Sigmoid colon (tissue), 7 donors: ENCODE measurements around the gene FAM227B. TPM values are rescaled to one million over a fixed set of nuclear protein-coding genes. Genes with fewer than 3 reads are reported as not detected.

Experiments used
- DNase-seq: peaks from one replicate; pipeline ENCODE4 v3.0.0-alpha.2; 2019
- H3K27ac ChIP-seq, 4 donors: fragments of 200-600 bp; sonication (generic); one replicate each; pipeline ENCODE4 v1.5.1; 2016 to 2019; ENCODE audit warnings: mild to moderate bottlenecking in 1 of 4
- H3K27me3 ChIP-seq, 3 donors: fragments of 200-600 bp; sonication (generic); one replicate each; pipeline ENCODE4 v1.5.1; 2019; ENCODE audit warnings: mild to moderate bottlenecking in 1 of 3
- H3K36me3 ChIP-seq, 4 donors: fragments of 200-600 bp; sonication (generic); one replicate each; pipeline ENCODE4 v1.5.1; 2016 to 2019
- H3K4me1 ChIP-seq, 4 donors: fragments of 200-600 bp; sonication (generic); one replicate each; pipeline ENCODE4 v1.5.1; 2017 to 2019
- H3K4me3 ChIP-seq, 4 donors: fragments of 200-600 bp; sonication (generic); one replicate each; pipeline ENCODE4 v1.5.1; 2017 to 2019; ENCODE audit warnings: mild to moderate bottlenecking in 2 of 4, moderate library complexity in 1 of 4
- H3K9me3 ChIP-seq, 4 donors: fragments of 200-600 bp in 3 of 4; sonication (generic) in 3 of 4; one replicate each; pipeline versions ENCODE4 v1.5.1 to v1.6.1; 2013 to 2019
- EP300 ChIP-seq, 4 donors: sonication (generic); formaldehyde crosslinking; IDR thresholded peaks; one replicate each; pipeline ENCODE4 v1.6.1; 2017; ENCODE audit warnings: antibody characterized with exemption in 4 of 4
- POLR2A ChIP-seq, 2 donors: fragments of 450-650 bp; IDR thresholded peaks; one replicate each; pipeline ENCODE4 v1.6.1; 2016; ENCODE audit warnings: antibody characterized with exemption in 2 of 2, mild to moderate bottlenecking in 2 of 2, moderate library complexity in 2 of 2
- POLR2AphosphoS5 ChIP-seq, 4 donors: sonication (generic); formaldehyde crosslinking; IDR thresholded peaks; one replicate each; pipeline ENCODE4 v1.6.1; 2017; ENCODE audit warnings: antibody characterized with exemption in 4 of 4
- WGBS, 2 donors: extraction: QIAGEN DNeasy Blood & Tissue Kit; methylation state at CpG; one replicate each; pipeline ENCODE4 v1.1.7; 2013; 5-methylcytosine and 5-hydroxymethylcytosine counted together
- intact Hi-C: fragments of 100-400 bp; cut with DNase I; formaldehyde crosslinking; loops from one replicate; pipeline ENCODE4 v1.15.1; 2023
- polyA plus RNA-seq, 3 donors: library from polyadenylated mRNA; stranded (reverse); fragments of 200-250 nt; gene quantifications; one replicate each; pipeline ENCODE4 v1.2.3, GENCODE V29; 2013
- total RNA-seq, 4 donors: library from RNA; depleted of rRNA; stranded (reverse); fragments of >200 nt; gene quantifications; one replicate each; pipeline ENCODE4 v1.1.0, GENCODE V29; 2016
- TF ChIP-seq, protein P1 (sequence below), 4 experiments: fragments of 450-650 bp in 3 of 4; fragments of 200-600 bp in 1 of 4; IDR thresholded peaks; one replicate each; pipeline ENCODE4 v1.5.1; 2016 to 2019; ENCODE audit warnings: antibody characterized with exemption in 4 of 4, mild to moderate bottlenecking in 3 of 4, moderate library complexity in 2 of 4
- donor health status: healthy with polysubstance abuse.
- donor health status: Bipolar disorder and iron deficiency.
- donor health status: healthy.

Gene FAM227B
- total and polyA plus RNA-seq, 7 donors, result 1.8 to 21.1 (median 11.1) TPM

DNA sequence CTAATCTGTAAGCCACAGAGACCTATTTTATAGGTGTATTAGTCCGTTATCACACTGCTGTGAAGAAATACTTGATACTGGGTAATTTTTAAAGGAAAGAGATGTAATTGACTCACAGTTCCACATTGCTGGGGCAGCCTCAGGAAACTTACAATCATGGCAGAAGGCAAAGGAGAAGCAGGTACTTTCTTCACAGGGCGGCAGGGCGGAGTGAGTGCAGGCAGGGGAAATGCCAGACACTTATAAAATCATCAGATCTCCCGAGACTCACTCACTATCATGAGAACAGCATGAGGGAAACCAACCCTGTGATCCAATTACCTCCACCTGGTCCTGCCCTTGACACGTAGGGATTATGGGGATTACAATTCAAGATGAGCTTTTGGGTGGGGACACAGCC lies 341.9 kb downstream of the FAM227B start:
- Histone ChIP-seq H3K27me3 (no peaks in the 10 kb centered on the region), H3K27ac (no peak overlapping the region), H3K4me1 (peaks cover 0 to 3% (median 0%) of the 10 kb centered on the region in 4 donors), H3K9me3 (no peaks in the 10 kb centered on the region), H3K36me3 (peaks cover 0 to 10% (median 0%) of the 10 kb centered on the region in 4 donors), H3K4me3 (no peak overlapping the region)
- TF ChIP-seq POLR2A (IDR thresholded peaks at IDR 0.05) (no peak), EP300 (IDR thresholded peaks at IDR 0.05) (no peak), POLR2AphosphoS5 (IDR thresholded peaks at IDR 0.05) (no peak)
- TF ChIP-seq, protein P1, sequence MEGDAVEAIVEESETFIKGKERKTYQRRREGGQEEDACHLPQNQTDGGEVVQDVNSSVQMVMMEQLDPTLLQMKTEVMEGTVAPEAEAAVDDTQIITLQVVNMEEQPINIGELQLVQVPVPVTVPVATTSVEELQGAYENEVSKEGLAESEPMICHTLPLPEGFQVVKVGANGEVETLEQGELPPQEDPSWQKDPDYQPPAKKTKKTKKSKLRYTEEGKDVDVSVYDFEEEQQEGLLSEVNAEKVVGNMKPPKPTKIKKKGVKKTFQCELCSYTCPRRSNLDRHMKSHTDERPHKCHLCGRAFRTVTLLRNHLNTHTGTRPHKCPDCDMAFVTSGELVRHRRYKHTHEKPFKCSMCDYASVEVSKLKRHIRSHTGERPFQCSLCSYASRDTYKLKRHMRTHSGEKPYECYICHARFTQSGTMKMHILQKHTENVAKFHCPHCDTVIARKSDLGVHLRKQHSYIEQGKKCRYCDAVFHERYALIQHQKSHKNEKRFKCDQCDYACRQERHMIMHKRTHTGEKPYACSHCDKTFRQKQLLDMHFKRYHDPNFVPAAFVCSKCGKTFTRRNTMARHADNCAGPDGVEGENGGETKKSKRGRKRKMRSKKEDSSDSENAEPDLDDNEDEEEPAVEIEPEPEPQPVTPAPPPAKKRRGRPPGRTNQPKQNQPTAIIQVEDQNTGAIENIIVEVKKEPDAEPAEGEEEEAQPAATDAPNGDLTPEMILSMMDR (IDR thresholded peaks at IDR 0.05), result no peak
- no peak for DNase-seq
- intact Hi-C loops, result no loop called here
- WGBS, 2 donors, result 94 to 96% methylated on average over 5 of the region's 5 CpGs

Other genes with a start within 250 kb of the FAM227B start
- 100 to 1,000 TPM; 105 to 133 (median 110) TPM for gene FGF7, start 197.6 kb downstream of the FAM227B start, total RNA-seq
- gene FGF7, start 197.6 kb downstream of the FAM227B start, polyA plus RNA-seq, result 10 to 100 TPM in 2 of 3 donors, 1 to 10 TPM in 1; 5.1 to 15.6 (median 11.9) TPM
- gene DTWD1, start 230 bp upstream of the FAM227B start, total RNA-seq, result 10 to 100 TPM; 22.7 to 39.8 (median 33.7) TPM
- gene DTWD1, start 230 bp upstream of the FAM227B start, polyA plus RNA-seq, result 10 to 100 TPM; 10.6 to 16.2 (median 10.7) TPM